Bone marrow (tissue), 2 donors: Measurements from ENCODE around the gene SDK2.

Experiments
- DNase-seq, 2 donors: peaks; one replicate each; lab custom pipeline; 2025; lab: John Stamatoyannopoulos, UW

The SDK2 gene

DNA sequence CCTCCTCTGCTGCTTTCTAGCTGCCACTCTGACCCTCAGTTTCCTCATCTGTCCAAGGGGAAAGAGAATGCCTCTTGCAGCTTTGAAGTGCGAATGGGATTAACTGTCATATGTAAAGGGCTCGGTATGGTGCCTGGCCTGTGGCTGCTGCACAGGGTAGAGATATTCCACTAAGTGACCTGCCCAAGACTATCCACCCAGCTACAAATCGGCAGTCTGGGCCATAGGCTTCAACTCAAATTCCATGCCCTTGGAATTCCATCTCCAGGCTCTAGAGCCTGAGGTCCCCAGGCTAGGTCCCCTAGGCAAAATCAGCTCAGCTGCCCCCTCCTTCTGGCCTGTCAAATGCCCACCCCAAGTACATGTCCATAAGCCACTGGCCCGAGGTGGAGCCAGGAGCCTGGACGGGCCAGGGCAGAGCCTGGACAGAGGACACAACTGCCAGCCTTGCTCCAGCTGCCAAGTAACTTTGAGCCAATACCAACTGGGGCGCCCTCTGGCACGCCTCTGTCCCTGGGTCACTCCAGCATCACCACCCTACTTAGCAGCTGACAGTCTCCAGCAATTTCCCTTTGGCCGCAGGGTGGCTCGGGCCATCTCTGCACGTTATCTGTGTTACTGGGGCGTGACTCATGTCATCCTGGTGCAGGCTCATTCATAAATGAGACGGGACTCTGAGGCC lies 57.2 kb downstream of the SDK2 start:
- DNase-seq = no peak

DNA sequence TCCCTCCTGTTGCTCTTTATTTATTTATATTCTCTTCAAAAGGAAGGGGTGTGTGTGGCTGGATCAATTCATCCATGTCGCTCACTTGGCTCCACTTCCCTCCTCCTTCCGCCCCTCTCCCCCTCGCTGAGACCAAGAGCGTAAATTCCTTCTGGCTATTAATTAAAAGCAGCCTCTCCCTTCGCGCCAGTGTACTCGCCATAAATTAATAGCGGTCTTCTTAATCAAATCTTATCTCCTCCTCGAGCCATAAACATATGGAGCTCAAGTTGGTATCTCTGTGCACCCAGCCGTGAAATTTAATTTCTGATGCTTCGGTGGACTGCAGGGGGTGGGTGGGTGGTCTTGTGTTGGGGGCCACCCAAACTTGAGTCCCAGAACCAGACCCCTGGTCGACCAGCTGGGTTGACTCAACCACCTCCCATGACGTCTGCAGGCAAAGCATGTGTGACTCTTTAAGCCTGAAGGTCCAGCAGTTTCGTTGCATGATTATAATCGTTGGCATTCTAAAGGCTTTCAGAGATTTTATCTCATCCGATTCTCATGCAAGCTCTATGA lies 57.9 kb downstream of the SDK2 start:
- DNase-seq = no peak

GRCh38 chr17:73585583-73585982 lies 58.7 kb downstream of the SDK2 start:
- no peak for DNase-seq

- DNase-seq = no peak
Observed at GRCh38 chr17:73584987-73585386, 59.3 kb downstream of the SDK2 start.

- no peak for DNase-seq
Observed at GRCh38 chr17:73584049-73584448, 60.2 kb downstream of the SDK2 start.

DNA sequence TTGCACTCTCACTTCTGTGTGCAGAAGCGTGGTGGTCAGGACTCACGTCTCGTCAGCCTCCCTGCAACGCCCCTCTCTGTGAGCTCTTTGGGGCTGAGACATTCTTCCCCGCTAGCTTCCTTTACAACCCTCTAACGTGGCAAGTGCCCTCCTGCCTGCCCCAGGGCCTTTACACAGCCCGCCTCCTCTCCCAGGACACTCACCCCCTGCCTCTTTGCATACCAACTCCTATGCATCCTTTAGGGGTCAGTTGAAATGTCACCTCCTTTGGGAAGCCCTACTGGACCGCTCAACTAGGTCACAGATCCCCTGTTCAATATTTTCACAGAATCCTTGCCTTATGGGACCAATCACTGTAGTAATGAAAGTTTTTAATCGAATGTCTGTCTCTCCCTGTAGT lies 61.4 kb downstream of the SDK2 start:
- DNase-seq = no peak

- DNase-seq = no peak
Observed at GRCh38 chr17:73582359-73582758, 61.9 kb downstream of the SDK2 start.

DNA sequence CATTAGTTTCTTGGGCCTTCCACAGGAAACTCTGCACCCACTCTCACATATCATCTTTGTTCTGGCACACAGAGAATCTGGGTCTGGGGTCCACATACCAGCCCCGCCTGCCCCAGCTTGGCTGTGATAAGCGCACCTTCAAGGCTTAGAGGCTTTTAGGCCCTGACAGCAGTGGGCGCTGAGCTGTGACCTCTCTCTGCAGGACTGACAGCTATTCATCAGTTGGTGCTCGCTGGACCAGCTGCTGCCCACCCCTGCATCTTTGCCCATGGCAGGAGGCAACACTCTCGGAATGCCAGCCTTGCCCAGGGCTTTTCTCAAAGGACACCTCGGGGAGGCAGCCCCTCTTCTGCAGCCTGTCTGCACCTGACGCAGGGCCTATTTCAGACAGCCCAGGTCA lies 62.9 kb downstream of the SDK2 start:
- DNase-seq = no peak

DNA sequence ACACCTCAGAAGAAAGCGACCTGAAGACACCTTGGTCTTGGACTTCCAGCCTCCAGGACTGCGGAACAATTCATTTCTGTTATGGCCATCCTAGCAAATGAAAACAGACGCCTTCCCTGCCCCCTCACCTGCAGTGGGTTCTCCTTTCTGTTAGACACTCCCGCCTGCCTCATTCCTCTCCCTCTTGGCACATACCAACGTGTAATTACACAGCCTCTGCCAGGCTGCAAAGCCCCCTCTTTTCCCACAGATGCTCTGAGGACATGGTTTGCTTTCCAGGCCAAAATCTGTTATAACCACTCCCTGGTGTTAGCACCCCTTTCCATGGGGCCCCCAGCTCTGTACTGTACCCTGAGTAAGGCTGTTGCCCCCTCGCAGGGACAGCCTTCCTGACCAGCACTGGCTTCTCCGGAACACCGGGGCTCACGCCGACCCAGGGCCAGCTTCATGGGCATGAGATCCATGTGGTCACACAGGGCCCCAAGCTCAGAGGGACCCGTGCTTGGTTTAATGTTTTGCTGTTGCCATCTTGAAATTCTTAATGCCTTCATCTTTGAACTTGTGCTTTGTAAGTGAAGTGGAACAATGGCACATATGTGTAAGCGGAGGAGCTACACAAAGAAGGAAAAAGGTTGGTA lies 64.1 kb downstream of the SDK2 start:
- no peak for DNase-seq

DNA sequence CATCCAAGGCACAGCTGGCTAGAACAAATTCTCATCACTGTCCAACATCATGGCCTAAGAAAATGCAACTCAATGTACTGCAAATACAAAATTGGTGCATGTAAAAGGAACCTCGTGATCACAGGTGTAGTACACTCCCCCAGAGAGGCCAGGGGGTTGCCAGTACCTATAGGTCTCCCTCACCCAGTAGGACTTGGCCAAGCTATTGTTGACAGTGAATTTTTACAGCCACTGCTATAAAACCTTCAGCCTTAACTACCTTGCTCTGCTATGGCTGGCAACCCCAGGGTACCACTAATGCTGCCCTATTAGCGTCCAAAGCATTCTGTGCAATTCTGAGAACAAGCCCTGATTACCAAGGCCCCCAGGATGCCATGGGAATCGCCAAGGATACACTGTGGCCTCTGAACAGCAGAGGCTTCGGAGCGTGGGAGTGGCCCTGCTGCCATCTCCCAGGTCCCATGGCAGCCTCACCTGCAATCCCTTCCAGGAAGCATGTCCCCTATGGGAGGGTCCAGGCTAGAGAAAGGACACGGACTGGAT lies 67.6 kb downstream of the SDK2 start:
- no peak for DNase-seq

GRCh38 chr17:73575470-73576221 lies 68.6 kb downstream of the SDK2 start:
- no peak for DNase-seq

DNA sequence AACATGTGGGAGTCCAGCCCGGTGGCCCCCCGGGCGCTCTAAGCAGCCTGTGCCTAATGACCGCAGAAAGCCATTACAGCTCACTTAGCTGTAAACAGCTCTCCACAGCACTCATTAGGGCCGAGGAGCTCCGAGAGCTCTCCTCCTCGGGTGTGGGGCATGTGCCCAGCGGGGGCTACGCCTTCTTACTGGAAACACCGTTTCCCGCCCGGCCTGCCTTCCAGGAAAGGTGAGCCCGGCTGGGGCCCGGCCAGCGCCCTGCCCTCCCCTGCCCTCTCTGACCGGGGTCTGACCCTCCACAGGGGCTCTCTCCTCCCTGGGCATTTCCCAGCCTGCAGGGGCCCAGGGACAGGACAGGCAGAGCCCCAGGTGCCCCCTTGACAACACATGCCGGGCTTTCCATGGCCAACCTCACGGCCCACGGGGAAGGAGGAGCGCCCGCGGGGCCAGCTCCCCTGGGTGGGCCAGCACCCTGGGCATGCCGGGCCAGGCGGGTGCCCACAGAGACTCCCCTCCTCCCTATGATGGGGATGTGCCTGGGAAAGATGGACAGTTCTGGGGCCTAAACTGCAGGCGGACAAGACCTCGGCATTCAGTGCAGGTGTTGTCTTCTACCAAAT lies 72.6 kb downstream of the SDK2 start:
- no peak for DNase-seq

- DNase-seq = no peak
Observed at GRCh38 chr17:73569762-73570319, 74.4 kb downstream of the SDK2 start.

GRCh38 chr17:73568934-73569333 lies 75.3 kb downstream of the SDK2 start:
- no peak for DNase-seq

- peak in 1 of 2 donors; percentile 8 for DNase-seq
Observed at GRCh38 chr17:73566905-73567782, 77.1 kb downstream of the SDK2 start.

DNA sequence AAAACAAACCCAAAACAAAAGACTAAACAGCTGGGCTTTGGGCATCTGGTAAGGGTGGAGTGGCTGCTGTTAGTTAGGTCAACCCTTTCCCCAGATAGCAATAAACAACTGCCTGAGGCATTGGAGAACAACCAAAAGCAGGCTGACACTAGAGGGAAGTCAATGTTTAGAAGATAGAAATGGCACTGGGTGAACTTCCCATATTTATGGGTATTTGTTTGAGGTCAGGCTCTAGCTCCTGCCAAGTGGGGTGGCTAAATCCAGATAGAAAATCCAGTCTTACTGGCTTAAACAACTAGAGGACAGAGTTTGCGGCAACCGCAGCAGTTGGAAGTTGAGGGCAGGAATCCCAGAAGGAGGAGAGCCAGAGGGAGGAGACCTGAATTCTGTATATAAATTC lies 79.4 kb downstream of the SDK2 start:
- DNase-seq = no peak

GRCh38 chr17:73562896-73563295 lies 81.3 kb downstream of the SDK2 start:
- DNase-seq = no peak

GRCh38 chr17:73561111-73561510 lies 83.1 kb downstream of the SDK2 start:
- DNase-seq = no peak

DNA sequence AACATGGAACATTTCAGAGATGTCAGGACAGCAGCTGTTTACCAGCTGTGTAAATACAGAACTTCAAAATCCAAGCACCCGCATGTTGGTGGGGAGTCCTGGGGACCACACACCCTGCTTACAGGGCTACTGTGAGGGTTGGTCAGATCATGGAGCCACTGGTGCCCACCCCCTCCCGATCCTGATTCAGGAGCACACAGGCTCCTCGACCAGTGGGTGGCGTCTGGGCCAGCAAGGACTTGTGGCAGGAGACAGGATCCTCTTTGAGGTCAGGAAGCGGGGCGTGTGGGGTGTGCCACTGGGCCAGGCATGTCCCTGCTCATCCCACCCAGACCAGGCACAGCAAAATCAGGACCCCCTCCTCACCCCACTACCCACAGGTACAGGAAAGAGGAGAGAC lies 83.6 kb downstream of the SDK2 start:
- no peak for DNase-seq

DNA sequence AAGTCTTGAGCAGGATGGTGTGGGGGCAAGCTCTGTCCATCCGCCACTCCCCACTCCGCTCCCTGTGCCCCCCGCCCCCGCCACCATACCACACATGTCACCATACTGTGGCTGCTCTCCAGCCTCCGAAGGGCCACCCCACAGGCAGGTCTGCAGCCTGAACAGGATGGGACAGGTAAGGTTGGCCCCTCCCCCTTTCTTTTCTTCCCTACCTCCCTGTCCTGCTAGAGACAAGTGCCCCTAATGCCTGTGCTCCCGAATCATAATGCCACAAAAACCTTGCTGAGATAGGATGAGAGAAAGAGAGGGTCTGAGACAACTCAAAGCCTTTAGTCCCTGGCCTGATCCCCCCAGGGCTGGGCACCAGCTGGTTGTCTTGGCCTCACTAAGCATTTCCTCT lies 84.7 kb downstream of the SDK2 start:
- DNase-seq = no peak
